SU-DHL-6 (cell line): ENCODE results near the gene UPP1.

Experiments
- EZH2phosphoT487 ChIP-seq: fragments of 200-600 bp; sonication (generic), shearing (Covaris generic); conservative IDR thresholded peaks from 2 replicates; pipeline ENCODE4 v1.6.1; 2018; ENCODE audit warnings: mild to moderate bottlenecking, antibody characterized with exemption, low read length, moderate library complexity, mixed read lengths
- TF ChIP-seq, protein P1 (sequence below): fragments of 200-600 bp; sonication (generic); IDR thresholded peaks from one replicate; pipeline ENCODE4 v1.5.1; 2017; ENCODE audit warnings: antibody characterized with exemption, mild to moderate bottlenecking, low read length, moderate library complexity; ENCODE audit not compliant: insufficient read depth, poor library complexity, severe bottlenecking

DNA sequence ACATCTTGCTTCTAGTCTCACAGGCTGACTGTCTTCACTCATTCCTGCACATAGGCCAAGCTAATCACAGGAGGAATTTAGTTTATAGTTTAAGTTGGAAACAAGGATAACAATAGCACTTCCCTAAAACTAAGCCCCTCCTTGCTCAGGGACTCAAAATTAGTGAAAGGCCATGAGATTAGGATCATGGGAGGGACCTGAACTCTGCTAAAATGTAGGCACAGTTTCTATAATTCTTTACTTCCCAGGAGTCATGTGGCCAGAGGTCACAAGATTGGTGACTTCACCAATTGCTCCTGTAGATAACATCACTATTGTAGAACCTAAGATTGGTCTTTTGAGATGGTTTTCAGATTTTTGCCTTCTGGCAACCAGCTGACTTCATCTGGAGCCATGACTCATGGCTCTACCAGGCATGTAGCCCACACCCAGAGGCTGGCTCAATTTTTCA is 14.8 kb upstream of the UPP1 start:
- TF ChIP-seq, protein P1, sequence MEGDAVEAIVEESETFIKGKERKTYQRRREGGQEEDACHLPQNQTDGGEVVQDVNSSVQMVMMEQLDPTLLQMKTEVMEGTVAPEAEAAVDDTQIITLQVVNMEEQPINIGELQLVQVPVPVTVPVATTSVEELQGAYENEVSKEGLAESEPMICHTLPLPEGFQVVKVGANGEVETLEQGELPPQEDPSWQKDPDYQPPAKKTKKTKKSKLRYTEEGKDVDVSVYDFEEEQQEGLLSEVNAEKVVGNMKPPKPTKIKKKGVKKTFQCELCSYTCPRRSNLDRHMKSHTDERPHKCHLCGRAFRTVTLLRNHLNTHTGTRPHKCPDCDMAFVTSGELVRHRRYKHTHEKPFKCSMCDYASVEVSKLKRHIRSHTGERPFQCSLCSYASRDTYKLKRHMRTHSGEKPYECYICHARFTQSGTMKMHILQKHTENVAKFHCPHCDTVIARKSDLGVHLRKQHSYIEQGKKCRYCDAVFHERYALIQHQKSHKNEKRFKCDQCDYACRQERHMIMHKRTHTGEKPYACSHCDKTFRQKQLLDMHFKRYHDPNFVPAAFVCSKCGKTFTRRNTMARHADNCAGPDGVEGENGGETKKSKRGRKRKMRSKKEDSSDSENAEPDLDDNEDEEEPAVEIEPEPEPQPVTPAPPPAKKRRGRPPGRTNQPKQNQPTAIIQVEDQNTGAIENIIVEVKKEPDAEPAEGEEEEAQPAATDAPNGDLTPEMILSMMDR, result no peak
- TF ChIP-seq EZH2phosphoT487, result no peak
